ENCODE results near the gene MYL12B.

Gene MYL12B

GRCh38 chr18:3223356-3223755 lies 38.6 kb upstream of the MYL12B start:
- no peak overlapping the region for H3K9ac ChIP-seq (ENCODE audit: low read length)
- no peak overlapping the region for H3K27ac ChIP-seq (ENCODE audit: low read depth, low read length)
- H3K27me3 ChIP-seq (ENCODE audit: control insufficient read depth, insufficient read depth, low read length): no peaks in the 10 kb centered on the region
- peaks cover 7% of the 10 kb centered on the region for H3K4me1 ChIP-seq (ENCODE audit: control insufficient read depth, insufficient read depth, low read length)
- H3K4me3 ChIP-seq (ENCODE audit: low read length): no peak overlapping the region
- no peaks in the 10 kb centered on the region for H3K36me3 ChIP-seq (ENCODE audit: control insufficient read depth, insufficient read depth, low read length)

- H3K27ac ChIP-seq (ENCODE audit: low read depth, low read length): no peak overlapping the region
- H3K4me1 ChIP-seq (ENCODE audit: control insufficient read depth, insufficient read depth, low read length): peaks cover 7% of the 10 kb centered on the region
Observed at GRCh38 chr18:3224223-3224622, 37.7 kb upstream of the MYL12B start.

GRCh38 chr18:3225588-3225987 lies 36.3 kb upstream of the MYL12B start:
- Histone ChIP-seq H3K27ac (ENCODE audit: low read depth, low read length) (no peak overlapping the region), H3K27me3 (ENCODE audit: control insufficient read depth, insufficient read depth, low read length) (no peaks in the 10 kb centered on the region), H3K4me1 (ENCODE audit: control insufficient read depth, insufficient read depth, low read length) (no peaks in the 10 kb centered on the region), H3K9ac (ENCODE audit: low read length) (no peak overlapping the region), H3K4me3 (ENCODE audit: low read length) (no peak overlapping the region), H3K36me3 (ENCODE audit: control insufficient read depth, insufficient read depth, low read length) (no peaks in the 10 kb centered on the region)

More at GRCh38 chr18:3224223-3224622, 37.7 kb upstream of the MYL12B start:
- no peaks in the 10 kb centered on the region for H3K36me3 ChIP-seq (ENCODE audit: control insufficient read depth, insufficient read depth, low read length)
- no peaks in the 10 kb centered on the region for H3K27me3 ChIP-seq (ENCODE audit: control insufficient read depth, insufficient read depth, low read length)
- no peak overlapping the region for H3K4me3 ChIP-seq (ENCODE audit: low read length)
- H3K9ac ChIP-seq (ENCODE audit: low read length): no peak overlapping the region

- H3K4me1 ChIP-seq (ENCODE audit: control insufficient read depth, insufficient read depth, low read length): no peaks in the 10 kb centered on the region
- H3K4me3 ChIP-seq (ENCODE audit: low read length): no peak overlapping the region
- H3K27me3 ChIP-seq (ENCODE audit: control insufficient read depth, insufficient read depth, low read length): no peaks in the 10 kb centered on the region
- no peak overlapping the region for H3K27ac ChIP-seq (ENCODE audit: low read depth, low read length)
- no peaks in the 10 kb centered on the region for H3K36me3 ChIP-seq (ENCODE audit: control insufficient read depth, insufficient read depth, low read length)
- no peak overlapping the region for H3K9ac ChIP-seq (ENCODE audit: low read length)
Observed at GRCh38 chr18:3226048-3226447, 35.9 kb upstream of the MYL12B start.

- H3K4me3 ChIP-seq (ENCODE audit: low read length): no peak overlapping the region
- H3K4me1 ChIP-seq (ENCODE audit: control insufficient read depth, insufficient read depth, low read length): no peaks in the 10 kb centered on the region
- H3K36me3 ChIP-seq (ENCODE audit: control insufficient read depth, insufficient read depth, low read length): no peaks in the 10 kb centered on the region
- H3K27ac ChIP-seq (ENCODE audit: low read depth, low read length): no peak overlapping the region
- H3K9ac ChIP-seq (ENCODE audit: low read length): no peak overlapping the region
- no peaks in the 10 kb centered on the region for H3K27me3 ChIP-seq (ENCODE audit: control insufficient read depth, insufficient read depth, low read length)
Observed at GRCh38 chr18:3230401-3231334, 31.3 kb upstream of the MYL12B start.

GRCh38 chr18:3233004-3233403 lies 28.9 kb upstream of the MYL12B start:
- Histone ChIP-seq H3K9ac (ENCODE audit: low read length) (no peak overlapping the region), H3K36me3 (ENCODE audit: control insufficient read depth, insufficient read depth, low read length) (no peaks in the 10 kb centered on the region), H3K4me1 (ENCODE audit: control insufficient read depth, insufficient read depth, low read length) (no peaks in the 10 kb centered on the region), H3K27me3 (ENCODE audit: control insufficient read depth, insufficient read depth, low read length) (no peaks in the 10 kb centered on the region), H3K27ac (ENCODE audit: low read depth, low read length) (no peak overlapping the region), H3K4me3 (ENCODE audit: low read length) (no peak overlapping the region)

- H3K27me3 ChIP-seq (ENCODE audit: control insufficient read depth, insufficient read depth, low read length): no peaks in the 10 kb centered on the region
- H3K36me3 ChIP-seq (ENCODE audit: control insufficient read depth, insufficient read depth, low read length): no peaks in the 10 kb centered on the region
- H3K9ac ChIP-seq (ENCODE audit: low read length): no peak overlapping the region
- no peaks in the 10 kb centered on the region for H3K4me1 ChIP-seq (ENCODE audit: control insufficient read depth, insufficient read depth, low read length)
- H3K4me3 ChIP-seq (ENCODE audit: low read length): no peak overlapping the region
- H3K27ac ChIP-seq (ENCODE audit: low read depth, low read length): no peak overlapping the region
Observed at GRCh38 chr18:3233433-3234168, 28.3 kb upstream of the MYL12B start.

- no peak overlapping the region for H3K27ac ChIP-seq (ENCODE audit: low read depth, low read length)
Observed at GRCh38 chr18:3234457-3234856, 27.5 kb upstream of the MYL12B start.

GRCh38 chr18:3235846-3236245 lies 26.1 kb upstream of the MYL12B start:
- H3K27me3 ChIP-seq (ENCODE audit: control insufficient read depth, insufficient read depth, low read length): no peaks in the 10 kb centered on the region
- H3K4me1 ChIP-seq (ENCODE audit: control insufficient read depth, insufficient read depth, low read length): no peaks in the 10 kb centered on the region
- no peak overlapping the region for H3K9ac ChIP-seq (ENCODE audit: low read length)
- H3K27ac ChIP-seq (ENCODE audit: low read depth, low read length): no peak overlapping the region
- H3K36me3 ChIP-seq (ENCODE audit: control insufficient read depth, insufficient read depth, low read length): no peaks in the 10 kb centered on the region
- H3K4me3 ChIP-seq (ENCODE audit: low read length): no peak overlapping the region

More at GRCh38 chr18:3234457-3234856, 27.5 kb upstream of the MYL12B start:
- no peaks in the 10 kb centered on the region for H3K27me3 ChIP-seq (ENCODE audit: control insufficient read depth, insufficient read depth, low read length)
- no peaks in the 10 kb centered on the region for H3K4me1 ChIP-seq (ENCODE audit: control insufficient read depth, insufficient read depth, low read length)
- H3K36me3 ChIP-seq (ENCODE audit: control insufficient read depth, insufficient read depth, low read length): no peaks in the 10 kb centered on the region
- no peak overlapping the region for H3K9ac ChIP-seq (ENCODE audit: low read length)
- H3K4me3 ChIP-seq (ENCODE audit: low read length): no peak overlapping the region

GRCh38 chr18:3236470-3236869 lies 25.5 kb upstream of the MYL12B start:
- H3K4me1 ChIP-seq (ENCODE audit: control insufficient read depth, insufficient read depth, low read length): no peaks in the 10 kb centered on the region
- no peak overlapping the region for H3K27ac ChIP-seq (ENCODE audit: low read depth, low read length)
- no peaks in the 10 kb centered on the region for H3K27me3 ChIP-seq (ENCODE audit: control insufficient read depth, insufficient read depth, low read length)
- no peak overlapping the region for H3K9ac ChIP-seq (ENCODE audit: low read length)
- no peak overlapping the region for H3K4me3 ChIP-seq (ENCODE audit: low read length)
- H3K36me3 ChIP-seq (ENCODE audit: control insufficient read depth, insufficient read depth, low read length): no peaks in the 10 kb centered on the region

GRCh38 chr18:3238742-3239141 lies 23.2 kb upstream of the MYL12B start:
- H3K4me3 ChIP-seq (ENCODE audit: low read length): no peak overlapping the region
- no peak overlapping the region for H3K9ac ChIP-seq (ENCODE audit: low read length)
- H3K27ac ChIP-seq (ENCODE audit: low read depth, low read length): no peak overlapping the region
- no peaks in the 10 kb centered on the region for H3K36me3 ChIP-seq (ENCODE audit: control insufficient read depth, insufficient read depth, low read length)
- no peaks in the 10 kb centered on the region for H3K4me1 ChIP-seq (ENCODE audit: control insufficient read depth, insufficient read depth, low read length)
- no peaks in the 10 kb centered on the region for H3K27me3 ChIP-seq (ENCODE audit: control insufficient read depth, insufficient read depth, low read length)

GRCh38 chr18:3245185-3245564 lies 16.8 kb upstream of the MYL12B start:
- Histone ChIP-seq H3K9ac (ENCODE audit: low read length) (no peak overlapping the region), H3K27me3 (ENCODE audit: control insufficient read depth, insufficient read depth, low read length) (no peaks in the 10 kb centered on the region), H3K4me3 (ENCODE audit: low read length) (no peak overlapping the region), H3K4me1 (ENCODE audit: control insufficient read depth, insufficient read depth, low read length) (peaks cover 5% of the 10 kb centered on the region), H3K27ac (ENCODE audit: low read depth, low read length) (no peak overlapping the region), H3K36me3 (ENCODE audit: control insufficient read depth, insufficient read depth, low read length) (no peaks in the 10 kb centered on the region)

Data from rectal smooth muscle tissue (tissue), 1 donor.